SH-SY5Y (cell line): ENCODE results near the gene SPATA17.

Experiments used
- GATA2 ChIP-seq: IDR thresholded peaks from 2 replicates; pipeline ENCODE4 v1.6.1; 2011; ENCODE audit warnings: mild to moderate bottlenecking, low read depth, low read length
- GATA3 ChIP-seq: IDR thresholded peaks from 2 replicates; pipeline ENCODE4 v1.6.1; 2011; ENCODE audit warnings: low read depth, mild to moderate bottlenecking, low read length, moderate library complexity

DNA sequence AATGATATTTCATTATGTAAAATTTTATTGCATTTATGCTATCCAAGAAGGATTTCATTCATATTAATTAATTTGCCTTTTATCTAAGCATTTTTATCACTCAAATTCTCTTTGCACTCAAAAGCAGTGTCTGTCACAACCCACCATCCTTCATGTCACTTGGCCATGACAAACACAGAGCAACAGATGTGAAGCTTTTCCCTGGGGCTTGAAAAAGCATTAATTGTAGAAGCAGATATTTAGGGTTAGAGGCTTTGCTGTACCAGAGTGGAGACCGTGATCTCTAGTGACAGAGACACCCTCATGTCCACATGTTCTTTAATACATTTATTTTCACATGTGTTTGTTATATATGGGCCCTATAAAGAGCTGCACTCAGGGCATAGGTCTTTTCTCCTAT is 230.5 kb downstream of the SPATA17 start:
- TF ChIP-seq GATA2 (no peak), GATA3 (no peak)
